Activated CD8-positive, alpha-beta memory T cell treated with anti-CD3 and anti-CD28 coated beads for 1 hour (primary cell): ENCODE data around the gene PLSCR2.
"Not testable (repeated sequence)": the region's sequence is repeated elsewhere in the genome, so short reads cannot be mapped to it uniquely, and the experiment has no call there.

ENCODE experiments used
- DNase-seq, 2 donors: peaks; one replicate each; pipeline ENCODE4 v3.0.0-alpha.2; 2020; ENCODE audit warnings: low read depth in 1 of 2; ENCODE audit errors: extremely low read depth in 1 of 2

The PLSCR2 gene

DNA sequence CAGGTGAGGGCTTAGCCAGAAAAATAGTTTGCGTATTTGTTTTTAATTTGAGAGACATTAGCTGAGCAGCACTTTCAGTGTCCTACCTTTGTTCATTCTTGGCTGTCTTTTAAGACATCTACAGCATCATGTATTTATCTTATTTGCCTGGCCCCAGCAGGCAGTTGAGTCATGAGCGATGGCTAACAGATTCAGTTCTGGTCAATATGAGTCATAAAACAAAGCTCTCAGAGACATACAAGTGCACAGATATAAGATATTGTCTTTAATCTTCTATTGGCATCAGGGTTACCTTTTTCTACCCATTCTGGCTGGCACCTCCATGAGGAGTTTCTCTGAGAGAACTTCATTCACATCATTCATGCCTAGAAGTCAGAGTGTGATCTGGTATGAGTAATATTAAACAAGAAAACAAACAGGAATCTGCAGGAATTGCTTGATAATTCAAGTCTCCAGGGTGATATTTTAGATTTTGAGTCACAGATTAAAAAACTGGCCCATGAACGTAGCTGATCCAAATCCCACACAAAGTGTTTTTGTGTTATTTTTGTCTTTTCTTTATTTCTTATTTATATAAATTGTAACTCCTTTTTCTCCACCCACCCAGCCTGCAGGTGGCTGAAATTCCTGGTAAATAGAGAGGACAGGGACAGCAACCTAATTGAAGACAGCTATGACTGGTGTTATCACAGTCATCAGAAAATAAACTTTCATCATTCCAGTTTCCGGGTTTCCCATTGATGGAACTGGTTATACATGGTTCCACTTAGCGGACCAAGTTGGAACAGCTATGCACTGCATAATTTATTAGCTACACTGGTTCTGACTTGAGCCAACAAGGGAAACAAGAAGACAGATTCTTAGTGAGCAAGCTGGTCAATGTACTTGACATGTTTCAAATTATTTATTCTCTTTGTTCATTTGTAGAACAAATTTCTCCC lies 47.3 kb downstream of the PLSCR2 start:
- DNase-seq = no peak

DNA sequence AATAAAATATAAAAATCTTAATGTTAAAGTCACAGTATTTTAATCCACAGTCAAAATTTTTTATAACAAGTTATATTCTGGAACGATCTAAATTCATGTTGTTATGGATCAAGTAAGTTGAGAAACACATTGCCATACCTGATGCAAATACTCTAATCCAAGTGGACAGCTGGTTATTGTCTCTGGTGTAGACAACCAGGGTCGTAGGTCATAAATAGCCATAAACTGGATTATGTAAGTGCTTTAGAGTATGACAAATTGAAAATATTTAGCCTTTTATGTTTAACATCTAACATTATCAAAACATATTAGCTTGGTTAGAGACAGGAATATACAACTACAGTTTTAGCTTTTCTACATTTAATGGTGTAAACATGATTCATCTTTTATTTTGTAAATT lies 53.0 kb downstream of the PLSCR2 start:
- DNase-seq = no peak

DNA sequence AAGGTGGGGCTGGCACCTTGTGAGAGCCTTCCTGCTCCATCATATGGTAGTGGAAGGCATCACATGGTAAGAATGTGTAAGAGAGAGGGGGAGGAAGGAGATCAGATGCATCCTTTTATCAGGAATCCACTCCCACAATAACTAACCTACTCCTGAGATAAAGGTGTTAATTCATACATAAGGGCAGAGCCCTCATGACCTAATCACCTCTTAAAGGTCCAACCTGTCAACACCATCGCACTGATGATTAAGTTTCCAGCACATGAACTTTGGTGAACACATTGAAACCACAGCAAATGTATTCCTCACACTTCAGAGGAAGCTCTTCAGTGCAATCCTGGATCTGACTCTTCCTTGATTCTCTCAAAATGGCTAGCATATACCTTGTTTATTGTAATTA lies 55.4 kb downstream of the PLSCR2 start:
- no peak for DNase-seq

DNA sequence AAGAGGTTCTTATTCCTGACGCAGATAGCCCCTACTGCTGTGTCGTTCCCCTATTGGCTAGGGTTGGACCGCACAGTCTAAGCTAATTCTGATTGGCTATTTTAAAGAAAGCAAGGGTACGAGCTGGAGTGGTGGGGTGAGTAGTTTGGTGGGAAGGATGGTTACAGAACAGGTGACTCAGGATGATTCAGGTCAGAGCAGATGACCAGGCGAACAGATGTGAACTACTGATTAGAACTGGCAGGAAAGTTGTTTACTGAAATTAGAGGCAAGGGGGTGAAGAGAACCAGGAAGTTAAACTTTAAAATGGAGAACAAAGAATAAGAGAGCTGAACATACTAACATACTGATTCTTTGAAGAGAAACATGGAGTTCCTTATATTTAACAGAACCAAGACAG lies 56.6 kb downstream of the PLSCR2 start:
- not testable (repeated sequence) for DNase-seq

DNA sequence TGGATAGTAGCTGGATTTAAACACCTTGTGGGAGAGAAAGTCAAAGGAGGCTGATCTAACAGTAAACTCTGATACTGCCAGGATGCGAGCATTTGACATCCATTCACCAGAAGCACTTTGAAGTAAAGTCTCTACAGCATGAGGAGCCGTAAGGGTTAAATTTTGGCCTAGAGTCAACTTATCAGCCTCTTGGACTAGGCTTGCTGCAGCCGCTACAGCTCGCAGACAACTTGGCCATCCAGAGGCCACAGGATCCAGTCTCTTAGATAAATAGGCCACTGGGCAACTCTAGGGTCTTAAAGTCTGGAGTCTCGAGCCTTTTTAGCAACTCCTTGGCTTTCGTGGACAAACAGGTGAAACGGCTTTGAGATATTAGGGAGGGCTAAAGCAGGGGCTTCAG lies 61.4 kb downstream of the PLSCR2 start:
- DNase-seq = no peak

DNA sequence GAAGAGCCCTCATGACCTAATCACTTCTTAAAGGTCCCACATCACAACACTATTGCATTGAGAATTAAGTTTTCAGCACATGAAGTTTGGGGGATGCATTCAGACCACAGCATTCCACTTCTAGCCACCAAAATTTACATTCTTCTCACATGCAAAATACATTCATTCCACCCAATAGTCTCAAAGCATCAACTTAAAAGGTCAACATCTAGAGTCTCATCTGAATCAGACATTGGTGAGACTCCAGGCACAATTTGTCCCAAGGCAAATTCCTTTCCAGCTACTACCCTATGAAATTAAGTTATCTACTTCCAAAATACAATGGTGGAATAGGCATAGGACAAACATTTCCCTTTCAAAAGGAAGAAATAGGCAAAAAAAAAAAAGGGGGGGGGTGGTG lies 64.9 kb downstream of the PLSCR2 start:
- DNase-seq = no peak

DNA sequence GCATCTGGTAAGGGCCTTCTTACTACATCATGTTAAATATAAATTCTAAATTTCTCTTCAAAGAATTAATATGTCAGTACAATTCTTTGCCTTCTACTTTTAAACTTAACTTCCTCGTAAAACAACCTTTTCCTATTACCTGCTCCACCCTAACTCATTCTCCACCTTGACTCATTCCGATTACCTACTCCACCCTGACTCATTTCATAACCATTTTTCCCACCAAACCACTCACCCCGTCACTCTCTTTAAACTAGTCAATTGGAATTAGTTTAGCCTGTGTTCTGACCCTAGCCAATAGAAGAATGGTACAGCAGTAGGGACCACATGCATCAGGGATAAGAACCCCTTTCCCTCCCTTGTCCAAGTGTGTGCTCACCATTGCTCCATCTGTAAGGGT lies 65.6 kb downstream of the PLSCR2 start:
- no peak for DNase-seq

DNA sequence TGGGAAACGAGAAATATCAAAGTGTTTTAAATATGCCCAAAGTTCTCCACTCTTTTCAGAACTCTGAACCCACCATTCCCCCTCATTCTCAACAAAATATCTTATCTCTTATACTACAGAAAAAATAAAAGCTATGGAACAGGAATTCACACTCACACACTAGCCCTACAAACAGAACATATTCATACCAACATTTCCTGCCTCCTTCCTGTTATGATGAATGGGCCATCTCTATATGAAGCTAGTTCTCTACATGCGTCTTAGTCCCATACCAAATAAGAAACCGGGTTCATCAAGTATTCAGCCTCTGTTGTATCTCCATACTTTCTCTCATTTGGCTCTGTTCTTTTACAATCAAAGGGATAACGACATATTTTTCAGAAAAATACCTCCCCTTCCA lies 72.6 kb downstream of the PLSCR2 start:
- no peak for DNase-seq

DNA sequence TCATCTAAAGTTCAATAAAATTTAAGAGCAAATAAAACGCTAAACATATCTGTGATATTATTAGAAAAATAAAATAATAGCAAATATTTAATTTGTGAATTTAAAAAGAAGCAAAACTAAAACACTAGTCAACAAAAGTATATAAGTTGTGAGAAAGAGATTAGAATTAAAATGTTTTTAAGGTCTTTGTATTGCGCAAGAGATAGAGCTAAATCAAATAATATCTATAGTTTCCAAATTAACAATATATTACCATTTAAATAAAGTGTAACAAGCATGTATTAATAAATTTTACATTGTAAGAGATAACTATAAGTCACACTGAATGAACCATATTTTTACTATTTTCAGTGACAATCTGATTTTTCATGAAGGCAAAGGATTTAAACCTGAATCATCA lies 74.2 kb downstream of the PLSCR2 start:
- DNase-seq = no peak

DNA sequence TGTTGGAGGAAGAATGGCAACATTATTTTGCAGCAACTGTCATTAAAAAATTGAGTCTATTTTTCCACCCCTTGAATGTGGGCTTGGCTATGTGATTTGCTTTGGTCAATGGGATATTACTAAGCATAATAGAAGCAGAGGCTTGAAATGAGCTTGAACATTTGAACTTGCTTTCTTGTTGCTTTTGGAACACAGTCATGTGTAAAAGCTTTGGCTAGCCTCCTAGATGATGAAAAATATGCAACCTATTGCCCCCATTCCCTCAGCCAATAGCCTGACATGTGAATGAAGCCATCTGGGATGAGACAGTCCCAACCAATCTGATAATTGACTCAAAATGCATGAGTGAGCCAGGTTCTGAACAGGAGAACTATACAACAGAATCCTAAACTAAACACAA lies 78.4 kb downstream of the PLSCR2 start:
- no peak for DNase-seq

DNA sequence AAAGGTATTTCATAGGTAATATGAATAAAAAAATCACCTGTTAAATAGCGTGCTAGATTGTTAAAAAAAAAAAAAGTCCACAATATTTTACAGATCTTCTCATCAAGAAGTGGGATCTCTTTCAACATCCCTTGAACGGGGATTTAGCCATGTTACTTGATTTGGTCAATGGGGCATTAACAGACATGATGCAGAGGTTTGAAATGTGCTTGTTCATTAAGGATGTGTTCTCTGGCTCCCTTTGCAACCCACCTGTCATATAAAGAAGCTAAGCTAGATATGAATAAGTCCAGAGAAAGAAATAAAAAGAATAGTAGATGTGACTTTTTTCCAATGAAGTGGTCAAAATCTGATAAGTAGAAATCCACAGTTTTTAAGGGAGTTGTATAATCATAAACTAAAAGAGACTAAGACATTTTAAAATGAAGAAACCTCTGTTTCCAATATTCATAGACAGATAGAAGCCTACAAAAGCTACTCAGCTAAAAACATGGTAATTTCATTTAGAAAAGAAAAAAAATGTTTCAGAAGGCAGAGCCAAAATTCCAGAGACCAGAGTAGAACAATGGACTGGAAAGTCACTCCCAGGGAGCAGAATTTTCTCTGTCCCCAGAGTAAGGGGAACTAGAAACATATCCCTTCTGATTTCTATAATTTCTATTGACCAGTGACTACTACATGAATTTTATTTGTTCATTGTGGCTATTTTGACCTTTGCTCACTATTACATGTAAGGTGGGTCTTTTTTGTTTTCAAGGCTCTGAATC lies 79.2 kb downstream of the PLSCR2 start:
- DNase-seq = no peak

DNA sequence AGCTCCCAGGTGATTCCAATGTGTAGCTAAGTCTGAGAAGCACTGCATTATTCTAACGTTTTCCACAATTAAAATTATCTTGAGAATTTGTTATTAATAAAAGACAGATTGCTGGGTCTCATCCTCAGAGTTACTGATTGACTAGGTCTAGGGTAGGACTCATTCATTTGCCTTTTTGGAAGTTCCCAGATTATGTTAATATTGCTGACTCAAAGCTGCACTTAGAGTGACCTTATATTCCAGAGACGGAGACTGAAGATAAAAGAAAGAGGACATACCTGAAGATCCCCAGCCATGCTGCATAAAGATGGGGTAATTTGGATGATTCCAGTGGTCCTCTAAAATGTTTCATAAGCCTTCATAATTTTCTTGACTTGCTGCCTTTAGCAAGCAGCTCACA lies 81.8 kb downstream of the PLSCR2 start:
- no peak for DNase-seq

DNA sequence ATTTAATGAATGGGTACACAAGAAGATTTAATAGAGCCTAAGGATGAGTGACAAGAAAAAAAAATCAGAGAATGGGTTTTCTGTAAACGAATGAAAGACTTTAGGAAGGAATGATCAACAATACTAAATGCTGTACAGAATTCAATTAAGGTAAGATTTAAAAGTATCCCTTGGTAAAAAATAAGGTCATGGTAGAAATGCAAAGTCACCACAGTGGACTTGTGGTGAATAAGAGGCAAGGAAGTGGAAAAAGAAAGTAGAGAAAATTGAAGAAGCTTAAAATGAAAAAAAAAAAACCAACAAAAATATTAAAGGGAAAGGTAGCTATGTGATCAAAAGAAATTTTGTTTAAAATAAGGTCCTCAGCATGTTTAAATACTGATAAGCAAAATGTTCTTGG lies 82.4 kb downstream of the PLSCR2 start:
- no peak for DNase-seq

DNA sequence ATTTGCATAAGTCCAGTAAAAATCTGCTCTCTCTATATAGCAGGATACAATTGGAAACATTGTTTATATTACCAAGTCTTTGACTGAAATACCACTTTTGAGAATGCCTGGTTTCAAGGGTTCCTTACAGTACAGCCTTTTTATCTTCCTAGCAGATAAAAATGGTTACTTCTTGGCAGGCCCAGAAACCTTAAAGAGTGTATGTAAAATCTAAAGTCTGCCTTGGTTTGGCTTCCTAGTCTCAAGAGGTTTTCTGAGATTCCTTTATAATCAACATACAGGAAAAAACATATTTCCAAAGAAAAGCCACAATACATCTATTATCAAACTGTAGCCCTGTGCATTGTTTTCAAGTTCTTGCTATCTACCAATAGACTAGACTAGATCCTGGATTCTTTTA lies 84.6 kb downstream of the PLSCR2 start:
- no peak for DNase-seq
